PC-9 (cell line): Measurements from ENCODE around the gene MTREX.

Experiments
- EZH2 ChIP-seq: fragments of 200-600 bp; sonication (generic); IDR thresholded peaks from 2 replicates; pipeline ENCODE4 v1.8.0; 2017; ENCODE audit warnings: antibody characterized with exemption, low read depth
- TF ChIP-seq, protein P1 (sequence below): fragments of 200-600 bp; sonication (generic); conservative IDR thresholded peaks from 2 replicates; pipeline ENCODE4 v1.6.1; 2017; ENCODE audit warnings: mixed run types, antibody characterized with exemption, mild to moderate bottlenecking, moderate library complexity

DNA sequence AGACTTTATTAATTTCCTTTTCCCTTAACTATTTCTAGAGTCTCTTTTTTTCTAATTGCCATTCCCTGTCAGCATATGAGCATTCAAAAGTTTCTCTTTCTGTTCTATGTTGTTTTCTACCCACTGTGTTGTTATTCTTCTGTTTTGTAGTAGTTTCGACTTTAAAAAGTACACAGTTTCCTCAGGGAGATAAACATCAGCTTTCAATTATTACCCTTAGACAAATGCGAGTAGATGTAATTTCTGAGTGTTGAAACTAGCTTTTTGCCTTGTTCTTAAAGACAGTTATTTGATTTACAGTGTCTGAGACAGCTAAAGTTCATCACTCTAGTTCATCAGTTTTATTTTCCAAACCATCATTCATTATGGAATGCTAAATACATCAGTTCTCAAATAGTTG is 19.5 kb downstream of the MTREX start:
- TF ChIP-seq, protein P1, sequence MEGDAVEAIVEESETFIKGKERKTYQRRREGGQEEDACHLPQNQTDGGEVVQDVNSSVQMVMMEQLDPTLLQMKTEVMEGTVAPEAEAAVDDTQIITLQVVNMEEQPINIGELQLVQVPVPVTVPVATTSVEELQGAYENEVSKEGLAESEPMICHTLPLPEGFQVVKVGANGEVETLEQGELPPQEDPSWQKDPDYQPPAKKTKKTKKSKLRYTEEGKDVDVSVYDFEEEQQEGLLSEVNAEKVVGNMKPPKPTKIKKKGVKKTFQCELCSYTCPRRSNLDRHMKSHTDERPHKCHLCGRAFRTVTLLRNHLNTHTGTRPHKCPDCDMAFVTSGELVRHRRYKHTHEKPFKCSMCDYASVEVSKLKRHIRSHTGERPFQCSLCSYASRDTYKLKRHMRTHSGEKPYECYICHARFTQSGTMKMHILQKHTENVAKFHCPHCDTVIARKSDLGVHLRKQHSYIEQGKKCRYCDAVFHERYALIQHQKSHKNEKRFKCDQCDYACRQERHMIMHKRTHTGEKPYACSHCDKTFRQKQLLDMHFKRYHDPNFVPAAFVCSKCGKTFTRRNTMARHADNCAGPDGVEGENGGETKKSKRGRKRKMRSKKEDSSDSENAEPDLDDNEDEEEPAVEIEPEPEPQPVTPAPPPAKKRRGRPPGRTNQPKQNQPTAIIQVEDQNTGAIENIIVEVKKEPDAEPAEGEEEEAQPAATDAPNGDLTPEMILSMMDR: no peak
- no peak for TF ChIP-seq EZH2
